HG03521 (cell line): Measurements from ENCODE around the gene PEA15.

Experiments used
- ATAC-seq: cut with Tn5 transposase; IDR thresholded peaks from one replicate; pipeline ENCODE4 v1.9.1; 2021; ENCODE audit warnings: mild to moderate bottlenecking, moderate library complexity; ENCODE audit not compliant: unreplicated experiment

PEA15 gene, protein sequence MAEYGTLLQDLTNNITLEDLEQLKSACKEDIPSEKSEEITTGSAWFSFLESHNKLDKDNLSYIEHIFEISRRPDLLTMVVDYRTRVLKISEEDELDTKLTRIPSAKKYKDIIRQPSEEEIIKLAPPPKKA

DNA sequence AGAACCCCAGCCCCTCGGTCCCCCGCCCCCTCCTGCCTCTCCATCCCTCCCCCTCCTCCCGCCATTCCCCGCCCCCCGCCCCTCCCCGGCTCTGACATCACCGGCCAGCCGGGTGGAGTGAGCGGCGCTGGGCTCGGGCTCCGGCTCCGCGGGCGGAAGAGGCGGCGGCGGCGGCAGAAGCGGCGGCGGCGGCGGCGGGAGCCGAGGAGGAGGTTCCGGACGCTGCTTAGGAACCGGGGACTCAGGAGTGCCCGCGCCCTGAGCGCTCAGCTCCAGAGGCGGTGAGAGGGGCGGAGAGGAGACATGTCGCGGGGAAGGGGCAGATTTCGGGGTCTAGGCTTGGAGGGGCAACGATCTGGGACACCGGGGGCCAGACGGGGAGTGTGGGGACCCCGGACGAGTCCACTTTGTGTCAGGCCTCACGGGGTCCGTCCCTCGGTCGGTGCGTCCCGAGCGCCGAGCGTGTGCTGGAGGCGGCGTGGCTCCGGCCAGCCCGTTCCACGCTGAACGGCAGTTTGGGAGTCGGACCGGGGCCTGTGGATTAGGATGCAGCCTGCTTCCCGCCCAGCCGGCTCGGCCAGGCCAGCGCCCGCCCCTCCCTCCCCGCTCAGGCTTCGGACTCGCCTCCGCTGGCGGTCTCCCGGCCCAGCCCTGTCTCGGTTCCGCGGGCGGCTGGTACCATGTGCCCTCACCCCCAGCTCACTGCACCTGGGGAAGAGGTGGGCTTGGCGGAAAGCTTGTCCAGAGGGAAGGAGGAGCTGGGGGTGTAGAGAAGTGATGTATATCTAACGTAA is at the start of gene PEA15:
PEA15 (plus strand) TSS at position 143 of the 794 bp plus-strand sequence. CDS start 6,161 bp downstream, outside the sequence.
- ATAC-seq, result peak; percentile 37

DNA sequence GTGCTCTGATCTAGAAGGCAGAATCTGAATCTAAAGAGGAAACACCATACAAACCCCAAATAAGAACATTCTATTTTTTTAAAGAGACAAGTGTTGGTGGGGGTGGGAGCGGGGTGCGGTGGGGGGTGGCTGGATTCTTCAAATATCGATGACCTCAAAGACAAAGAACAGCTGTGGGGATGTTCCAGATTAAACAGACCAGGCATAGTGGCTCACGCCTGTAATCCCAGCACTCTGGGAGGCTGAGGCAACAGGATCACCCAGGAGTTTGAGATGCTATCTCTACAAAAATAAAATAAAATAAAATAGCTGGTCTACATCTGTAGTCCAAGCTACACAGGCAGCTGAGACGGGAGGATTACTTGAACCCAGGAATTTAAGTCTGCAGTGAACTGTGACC is 48.8 kb upstream of the PEA15 start:
- no peak for ATAC-seq

DNA sequence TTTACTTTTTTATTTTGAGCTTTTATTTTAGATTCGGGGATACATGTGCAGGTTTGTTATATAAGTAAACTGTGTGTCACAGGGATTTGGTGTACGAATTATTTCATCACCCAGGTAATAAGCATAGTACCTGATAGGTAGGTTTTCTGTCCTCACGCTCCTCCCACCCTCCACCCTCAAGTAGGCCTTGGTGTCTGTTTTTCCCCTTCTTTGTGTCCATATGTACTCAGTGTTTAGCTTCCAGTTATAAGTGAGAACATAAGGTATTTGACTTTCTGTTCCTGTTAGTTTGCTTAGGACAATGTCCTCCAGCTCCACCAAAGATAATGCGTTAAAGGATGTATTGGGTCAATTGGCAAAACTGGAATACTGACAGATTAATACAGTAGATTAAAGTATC is 48.0 kb upstream of the PEA15 start:
- ATAC-seq, result no peak

DNA sequence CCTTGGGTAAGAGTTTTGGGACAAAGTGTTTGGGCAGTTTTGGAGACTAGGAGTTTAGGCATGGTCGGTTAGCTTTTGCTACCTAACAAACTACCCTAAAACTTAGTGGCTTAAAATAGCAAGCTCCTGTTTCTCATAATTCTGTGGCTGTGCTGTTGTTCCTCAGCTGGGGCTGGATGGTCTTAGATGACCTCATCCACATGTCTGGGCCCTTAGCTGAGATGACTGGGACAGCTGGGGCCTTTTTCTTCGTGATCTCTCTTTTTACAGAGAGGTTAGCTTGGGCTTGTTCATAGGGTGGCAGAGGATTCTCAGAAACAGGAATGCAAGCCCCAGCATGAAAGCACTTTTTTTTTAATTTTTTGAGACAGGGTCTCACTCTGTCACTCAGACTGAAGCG is 47.2 kb upstream of the PEA15 start:
- ATAC-seq, result no peak

DNA sequence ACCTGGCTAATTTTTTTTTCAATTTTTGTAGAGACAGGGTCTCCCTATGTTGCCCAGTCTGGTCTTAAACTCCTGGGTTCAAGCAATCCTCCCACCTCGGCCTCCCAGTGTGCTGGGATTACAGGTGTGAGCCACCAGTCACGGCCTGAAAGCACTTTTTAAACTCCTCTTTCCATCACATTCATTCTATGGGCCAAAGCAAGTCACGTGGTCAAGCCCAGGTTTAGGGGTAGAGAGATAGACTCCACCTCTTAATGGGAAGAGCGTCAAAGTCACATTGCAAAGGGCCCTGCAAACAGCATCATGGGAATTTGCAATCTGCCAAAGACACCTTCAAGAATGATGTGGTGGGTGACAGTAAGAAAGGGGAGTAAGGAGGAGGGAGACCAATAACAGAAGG is 46.6 kb upstream of the PEA15 start:
- ATAC-seq, result no peak

DNA sequence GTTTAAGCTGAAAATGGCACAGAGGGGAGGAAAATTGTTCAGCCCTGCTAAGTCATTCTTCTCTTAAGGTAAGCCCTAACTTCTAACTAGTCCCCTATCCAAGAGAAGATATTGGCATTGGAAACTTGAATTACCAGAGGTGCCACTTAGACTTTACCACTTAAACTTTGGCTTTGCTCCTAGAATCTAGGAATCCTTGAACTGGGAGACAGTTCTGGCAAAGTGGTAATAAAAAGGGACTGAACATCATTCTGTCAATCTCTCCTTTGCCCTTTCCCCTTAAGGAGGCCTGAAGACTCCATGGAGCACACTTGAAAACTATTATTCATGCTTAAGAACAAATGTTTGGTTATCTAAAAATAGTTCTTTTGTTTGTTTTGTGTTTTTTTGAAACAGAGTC is 45.3 kb upstream of the PEA15 start:
- no peak for ATAC-seq

DNA sequence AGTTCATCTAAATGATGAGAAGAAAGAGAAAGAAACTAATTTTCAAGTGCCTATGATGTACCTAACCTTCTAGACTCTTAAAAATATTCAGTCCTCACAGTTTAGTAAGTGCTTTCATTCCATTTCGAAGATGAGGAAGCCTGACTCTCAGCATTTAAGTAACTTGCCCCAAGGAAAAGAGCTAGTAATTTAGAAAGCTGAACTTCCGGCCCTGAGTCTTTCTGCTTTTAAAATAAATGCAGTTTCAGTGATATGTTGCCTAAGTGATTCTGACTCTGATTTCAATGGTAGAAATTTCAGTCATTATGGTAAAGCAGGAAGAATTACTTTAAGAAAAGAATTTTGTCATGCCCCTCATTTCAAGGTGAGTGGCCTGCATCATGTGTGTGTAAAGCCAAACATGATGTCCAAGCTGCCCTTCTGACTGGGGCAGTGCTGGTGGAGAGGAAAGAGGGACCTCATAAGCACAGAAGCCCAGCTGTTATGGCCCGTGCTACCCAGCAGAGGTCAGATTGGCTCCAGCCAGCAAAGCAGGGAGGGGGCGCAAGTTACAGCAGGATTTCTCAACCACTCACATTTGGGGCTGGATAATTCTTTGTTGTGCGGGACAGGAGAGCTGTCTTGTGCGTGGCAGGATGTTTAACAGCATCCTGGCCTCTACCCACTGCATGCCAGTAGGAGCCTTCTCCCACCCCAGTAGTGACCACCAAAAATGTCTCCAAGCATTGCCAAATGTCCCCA is 43.0 kb upstream of the PEA15 start:
- ATAC-seq, result no peak

DNA sequence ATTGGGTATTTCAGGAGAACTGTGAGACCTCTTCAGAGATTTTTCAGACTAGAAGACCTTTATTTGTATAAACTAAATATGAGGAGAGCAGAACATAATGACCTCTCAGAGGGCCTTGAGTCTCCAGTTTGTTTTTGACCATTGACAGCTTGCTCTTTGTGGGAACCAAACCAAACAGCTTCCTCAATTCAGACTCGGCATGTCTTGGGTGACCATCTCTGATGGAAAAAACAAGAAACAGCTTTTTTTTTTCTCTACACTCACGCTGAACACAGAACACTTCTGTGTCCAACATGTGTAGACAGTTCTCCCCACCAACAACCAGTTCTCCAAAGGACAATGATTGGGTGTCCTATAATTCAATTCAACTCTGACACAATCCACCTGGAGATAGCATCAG is 42.3 kb upstream of the PEA15 start:
- ATAC-seq, result no peak

DNA sequence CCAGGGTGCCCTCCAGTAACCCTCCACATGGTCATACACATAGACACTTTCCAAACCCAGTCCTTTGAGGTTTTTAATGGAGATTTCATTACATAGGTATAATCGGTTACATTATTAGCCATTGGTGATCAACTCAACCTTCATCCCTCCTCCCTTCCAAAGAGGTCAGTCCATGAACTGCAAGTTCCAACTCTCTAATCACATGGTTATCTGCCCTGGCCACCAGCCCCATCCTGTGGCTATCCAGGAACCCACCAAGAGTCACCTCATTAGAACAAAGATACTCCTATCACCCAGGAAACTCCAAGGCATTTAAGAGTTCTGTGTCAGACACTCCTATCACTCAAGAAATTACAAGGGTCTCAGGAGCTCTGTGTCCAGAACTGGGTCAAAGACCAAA is 41.6 kb upstream of the PEA15 start:
- ATAC-seq, result no peak

DNA sequence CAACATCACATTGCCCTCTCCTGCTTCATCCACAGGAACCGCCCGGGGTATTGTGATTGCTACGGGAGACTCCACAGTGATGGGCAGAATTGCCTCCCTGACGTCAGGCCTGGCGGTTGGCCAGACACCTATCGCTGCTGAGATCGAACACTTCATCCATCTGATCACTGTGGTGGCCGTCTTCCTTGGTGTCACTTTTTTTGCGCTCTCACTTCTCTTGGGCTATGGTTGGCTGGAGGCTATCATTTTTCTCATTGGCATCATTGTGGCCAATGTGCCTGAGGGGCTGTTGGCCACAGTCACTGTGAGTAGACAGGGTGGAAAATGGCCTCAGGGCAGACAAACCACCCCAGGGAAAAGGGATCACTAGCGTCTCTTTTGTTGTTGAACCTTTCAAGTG is 41.1 kb upstream of the PEA15 start:
- ATAC-seq, result no peak

DNA sequence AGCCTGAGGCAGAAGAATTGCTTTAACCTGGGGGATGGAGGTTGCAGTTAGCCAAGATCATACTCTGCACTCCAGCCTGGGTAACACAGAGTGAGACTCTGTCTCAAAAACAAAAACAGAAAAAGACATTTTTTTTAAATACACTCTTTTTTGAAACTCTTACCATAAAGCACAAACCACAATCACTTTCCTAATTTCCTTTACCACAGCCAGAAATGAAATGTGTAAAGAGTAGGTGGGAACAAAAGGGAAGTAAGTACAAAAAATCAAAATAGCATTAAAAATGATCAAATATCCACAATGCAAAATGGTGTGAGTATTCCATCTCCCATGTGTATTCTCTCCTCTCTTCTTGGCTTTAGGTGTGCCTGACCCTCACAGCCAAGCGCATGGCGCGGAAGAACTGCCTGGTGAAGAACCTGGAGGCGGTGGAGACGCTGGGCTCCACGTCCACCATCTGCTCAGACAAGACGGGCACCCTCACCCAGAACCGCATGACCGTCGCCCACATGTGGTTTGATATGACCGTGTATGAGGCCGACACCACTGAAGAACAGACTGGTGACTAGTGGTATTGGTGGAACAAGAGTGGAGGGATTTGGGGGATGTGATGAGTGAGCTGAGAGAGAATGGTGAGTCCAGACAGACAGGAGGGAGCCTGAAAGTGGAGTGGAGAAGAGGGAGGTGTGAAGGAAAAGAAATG is 38.9 kb upstream of the PEA15 start:
- no peak for ATAC-seq

DNA sequence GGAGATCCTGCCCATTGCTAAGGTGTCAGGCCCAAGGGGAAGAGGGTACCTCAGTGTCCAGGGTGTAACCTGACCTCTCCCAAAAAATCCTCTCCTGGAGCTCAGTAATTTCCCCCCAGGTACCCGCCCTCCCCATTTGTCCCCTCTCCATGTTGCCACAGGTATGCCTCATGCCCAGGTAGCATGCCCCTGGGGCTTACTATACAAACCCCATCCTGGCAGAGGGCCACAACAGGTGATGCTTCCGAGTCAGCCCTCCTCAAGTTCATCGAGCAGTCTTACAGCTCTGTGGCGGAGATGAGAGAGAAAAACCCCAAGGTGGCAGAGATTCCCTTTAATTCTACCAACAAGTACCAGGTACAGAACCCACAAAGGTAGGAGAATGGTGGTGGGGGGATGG is 38.1 kb upstream of the PEA15 start:
- no peak for ATAC-seq

DNA sequence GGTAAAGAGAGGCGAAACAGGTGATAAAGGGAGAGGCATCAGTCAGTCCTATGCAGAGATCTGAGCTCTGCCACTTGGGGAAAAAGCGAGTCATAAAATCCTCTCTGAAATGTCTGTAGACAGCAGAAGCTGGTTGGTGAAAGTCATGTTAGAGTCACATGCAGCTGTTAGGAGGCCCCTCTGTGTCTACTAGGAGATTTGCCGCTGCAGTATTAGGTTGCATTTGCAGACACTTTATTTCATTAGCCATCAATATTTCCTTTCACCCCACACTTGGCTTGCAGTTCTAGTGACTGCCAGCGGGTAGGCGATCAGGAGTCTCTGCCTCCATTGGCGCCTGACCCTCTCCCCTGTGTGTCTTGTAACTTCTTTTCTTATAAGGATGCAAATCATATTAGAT is 37.6 kb upstream of the PEA15 start:
- ATAC-seq, result no peak

DNA sequence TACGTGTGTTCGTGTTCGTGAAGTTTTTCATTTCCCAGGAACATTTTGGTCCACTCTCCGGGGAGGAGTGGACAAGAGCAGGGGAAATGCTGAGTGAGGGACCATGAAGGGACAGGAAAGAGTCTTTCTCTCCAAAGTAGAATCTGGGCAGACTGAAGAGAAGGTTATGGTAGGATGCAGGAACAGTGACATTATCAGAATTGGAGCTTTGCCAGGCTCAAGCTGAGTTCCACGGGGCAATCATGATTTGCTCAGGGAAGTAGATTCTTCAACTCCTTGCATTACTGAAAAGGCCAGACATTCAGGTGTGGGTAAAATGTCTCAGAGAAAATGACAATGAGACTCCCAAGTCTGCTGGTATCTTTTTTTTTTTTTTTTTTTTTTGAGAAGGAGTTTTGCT is 37.2 kb upstream of the PEA15 start:
- ATAC-seq, result no peak

DNA sequence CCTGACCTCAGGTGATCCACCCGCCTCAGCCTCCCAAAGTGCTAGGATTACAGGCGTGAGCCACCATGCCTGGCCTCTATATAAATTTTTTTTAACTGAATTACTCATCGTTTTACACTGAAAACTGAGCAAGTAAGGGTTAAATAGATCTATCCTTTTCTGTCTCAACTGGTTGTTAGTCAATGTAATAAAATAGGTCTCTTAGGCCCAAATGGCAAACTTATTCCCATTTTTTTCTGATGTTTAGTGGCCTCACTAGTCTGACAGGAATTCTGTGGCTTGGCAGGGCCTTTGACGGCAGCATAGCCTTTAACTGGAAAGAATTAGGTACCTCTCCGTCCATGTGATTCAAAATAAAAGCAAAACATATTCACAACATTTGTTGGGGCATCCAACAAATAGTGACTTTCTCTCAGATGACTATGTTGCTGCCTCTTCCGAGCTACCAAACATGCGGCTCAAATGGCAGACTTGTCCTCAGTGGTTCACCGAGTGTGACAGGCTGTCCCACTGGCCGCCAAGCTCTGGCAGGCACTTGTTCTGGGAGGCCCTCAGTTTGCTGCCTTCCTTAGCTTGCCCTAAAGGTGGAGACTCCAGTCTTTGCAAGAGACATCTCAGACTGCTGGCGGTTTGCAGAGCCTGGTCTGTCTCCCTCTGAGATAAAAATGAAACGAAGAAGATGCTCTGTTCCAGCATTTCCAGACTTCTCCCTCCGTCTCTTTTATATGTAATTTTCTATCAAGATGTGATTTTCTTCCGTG is 36.4 kb upstream of the PEA15 start:
- no peak for ATAC-seq

DNA sequence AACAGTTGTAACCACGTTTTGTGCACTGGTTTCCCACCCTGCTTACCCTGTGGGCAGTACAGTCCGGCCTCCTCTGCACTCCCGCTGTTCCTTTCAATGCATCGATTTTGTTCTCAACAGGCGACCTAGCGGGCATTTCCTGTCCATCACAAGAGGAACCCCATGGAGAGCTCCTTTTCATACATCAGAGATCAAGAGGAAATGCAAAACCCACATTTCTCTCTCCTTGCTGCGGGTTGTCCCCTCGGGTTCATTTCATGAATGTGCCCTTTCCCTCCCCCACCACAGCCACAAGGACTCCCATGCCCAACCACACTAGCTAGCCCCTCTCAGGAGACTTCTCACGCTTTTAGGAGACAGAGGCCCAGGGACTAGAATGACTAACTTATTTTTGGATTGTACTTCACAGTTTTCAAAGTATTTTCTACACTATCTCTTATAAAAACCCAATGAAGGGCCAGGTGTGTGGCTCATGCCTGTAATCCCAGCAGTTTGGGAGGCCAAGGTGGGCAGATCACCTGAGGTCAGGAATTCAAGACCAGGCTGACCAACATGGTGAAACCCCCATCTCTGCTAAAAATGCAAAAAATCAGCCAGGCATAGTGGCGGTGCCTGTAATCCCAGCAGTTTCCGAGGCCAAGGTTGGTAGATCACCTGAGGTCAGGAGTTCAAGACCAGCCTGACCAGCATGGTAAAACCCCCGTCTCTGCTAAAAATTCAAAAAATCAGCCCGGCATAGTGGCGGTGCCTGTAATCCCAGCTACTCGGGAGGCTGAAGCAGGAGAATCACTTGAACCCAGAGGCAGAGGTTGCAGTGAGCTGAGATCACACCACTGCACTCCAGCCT is 35.4 kb upstream of the PEA15 start:
- ATAC-seq, result no peak

DNA sequence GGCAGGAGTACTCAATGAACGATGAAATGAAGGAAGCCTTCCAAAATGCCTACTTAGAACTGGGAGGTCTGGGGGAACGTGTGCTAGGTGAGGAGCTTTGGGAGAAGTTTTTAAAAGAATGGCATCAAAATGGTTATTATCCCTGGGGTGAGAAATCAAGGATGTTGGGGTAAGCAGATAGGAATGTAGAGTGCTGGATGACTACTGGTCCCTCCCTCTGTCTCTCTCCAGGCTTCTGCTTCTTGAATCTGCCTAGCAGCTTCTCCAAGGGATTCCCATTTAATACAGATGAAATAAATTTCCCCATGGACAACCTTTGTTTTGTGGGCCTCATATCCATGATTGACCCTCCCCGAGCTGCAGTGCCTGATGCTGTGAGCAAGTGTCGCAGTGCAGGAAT is 33.8 kb upstream of the PEA15 start:
- ATAC-seq, result no peak

DNA sequence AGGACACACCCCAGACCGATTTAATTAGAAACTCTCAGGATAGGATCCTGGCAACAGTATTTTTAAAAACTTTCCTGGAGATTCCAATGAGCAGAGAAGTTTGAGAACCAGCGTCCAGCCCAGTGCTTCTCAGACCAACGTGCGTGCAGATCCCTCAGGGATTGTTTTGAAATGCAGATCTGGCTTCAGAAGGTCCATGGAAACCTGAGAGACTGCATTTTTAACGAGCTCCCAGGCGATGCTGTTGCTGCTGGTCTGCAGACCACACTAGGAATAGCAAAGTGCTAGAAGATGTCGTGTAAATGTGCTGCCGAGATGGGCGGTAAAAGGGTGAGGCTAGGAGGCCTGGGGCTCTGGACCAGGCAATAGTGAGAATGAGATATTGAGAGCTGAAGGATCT is 33.2 kb upstream of the PEA15 start:
- no peak for ATAC-seq

DNA sequence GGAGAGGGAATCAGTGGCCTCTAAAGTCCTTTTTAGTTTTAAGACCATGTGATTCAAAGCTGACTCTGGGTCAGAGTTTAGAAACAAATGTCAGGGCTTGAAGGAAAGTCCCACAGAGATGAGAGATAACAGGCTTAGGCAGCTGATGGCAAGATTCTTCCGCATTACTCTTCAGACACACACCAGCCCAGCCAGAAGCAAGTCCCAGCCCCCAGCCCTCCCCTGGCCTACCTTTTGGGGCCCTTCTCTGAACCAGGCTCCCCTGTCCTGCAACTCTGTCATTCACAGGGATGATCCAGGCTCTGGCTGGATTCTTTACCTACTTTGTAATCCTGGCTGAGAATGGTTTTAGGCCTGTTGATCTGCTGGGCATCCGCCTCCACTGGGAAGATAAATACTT is 28.0 kb upstream of the PEA15 start:
- no peak for ATAC-seq

DNA sequence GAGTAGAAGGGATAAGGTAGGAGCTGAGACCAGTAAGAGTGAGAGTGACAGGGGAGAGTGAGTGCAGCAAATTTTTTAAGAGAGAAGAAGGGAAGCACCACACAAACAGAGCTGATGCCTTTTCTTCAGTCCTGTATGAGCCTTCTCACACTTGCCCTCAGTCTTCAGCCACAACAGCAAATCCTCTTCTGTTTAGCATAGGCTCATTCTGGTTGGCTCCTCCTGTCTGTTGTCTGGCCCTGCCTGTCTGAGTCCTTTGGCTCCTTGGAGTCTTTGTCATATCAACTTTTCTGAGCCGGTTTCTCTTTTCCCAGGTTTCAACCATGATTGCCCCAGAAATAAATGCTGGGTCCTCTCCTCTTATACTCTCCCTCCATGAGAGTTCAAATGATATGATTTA is 27.5 kb upstream of the PEA15 start:
- no peak for ATAC-seq
